DMS 273 (cell line): ENCODE data around the gene YPEL3.
"Not testable (repeated sequence)": the region's sequence is repeated elsewhere in the genome, so short reads cannot be mapped to it uniquely, and the experiment has no call there.

ENCODE experiments used
- DNase-seq: peaks from one replicate; lab custom pipeline; 2025; ENCODE audit not compliant: unreplicated experiment; lab: John Stamatoyannopoulos, UW

YPEL3 gene

GRCh38 chr16:30117768-30118167, 21.8 kb upstream of the YPEL3 start:
- no peak for DNase-seq

- no peak for DNase-seq
Measured at GRCh38 chr16:30116291-30117207, 20.5 kb upstream of the YPEL3 start.

- no peak for DNase-seq
Measured at GRCh38 chr16:30115238-30115637, 19.2 kb upstream of the YPEL3 start.

- DNase-seq, result not testable (repeated sequence)
Measured at GRCh38 chr16:30114833-30115232, 18.8 kb upstream of the YPEL3 start.

- DNase-seq, result no peak
Measured at GRCh38 chr16:30114411-30114810, 18.4 kb upstream of the YPEL3 start.

- DNase-seq, result no peak
Measured at GRCh38 chr16:30113711-30114333, 17.8 kb upstream of the YPEL3 start.

GRCh38 chr16:30113031-30113710, 17.2 kb upstream of the YPEL3 start, which contains the start of gene GDPD3:
Gene GDPD3, minus strand, starts transcription at chr16:30113537. Its CDS starts 59 bp downstream, at chr16:30113478.
- no peak for DNase-seq

- peak; percentile 54 for DNase-seq
Measured at GRCh38 chr16:30112197-30113030, 16.4 kb upstream of the YPEL3 start.

- DNase-seq, result peak; percentile 57
Measured at GRCh38 chr16:30110661-30111060, 14.6 kb upstream of the YPEL3 start.

GRCh38 chr16:30108059-30108850, 12.2 kb upstream of the YPEL3 start:
- DNase-seq, result no peak

- DNase-seq, result no peak
Measured at GRCh38 chr16:30104492-30104891, 8.5 kb upstream of the YPEL3 start.

GRCh38 chr16:30104090-30104489, 8.1 kb upstream of the YPEL3 start:
- no peak for DNase-seq

- no peak for DNase-seq
Measured at GRCh38 chr16:30096862-30097563, 1.0 kb upstream of the YPEL3 start.

GRCh38 chr16:30095166-30096078, 591 bp downstream of the YPEL3 start:
- no peak for DNase-seq

GRCh38 chr16:30094541-30095165, 1.4 kb downstream of the YPEL3 start:
- DNase-seq, result no peak

GRCh38 chr16:30092373-30093010, 3.5 kb downstream of the YPEL3 start:
- peak; percentile 89 for DNase-seq
